Endothelial cell of umbilical vein (primary cell): ENCODE results near the gene ZNF791. TPM values are rescaled to one million over a fixed set of nuclear protein-coding genes. Genes with fewer than 3 reads are reported as not detected.
A peak's percentile ranks its signal among the peaks of the same experiment; 100 is the strongest.
"Not testable (repeated sequence)": the region's sequence is repeated elsewhere in the genome, so short reads cannot be mapped to it uniquely, and the experiment has no call there.

Experiments used
- BruUV-seq: library from RNA; stranded (reverse); fragments of 400-500 nt; replicated peaks from 2 replicates; lab custom pipeline; 2021; lab: Mats Ljungman, UMichigan
- CTCF ChIA-PET: fragments of 300-600, 350-600 bp; sonication (Branson Sonifier 250); formaldehyde crosslinking; loops from one replicate; lab custom pipeline; 2021; ENCODE audit warnings: antibody characterized with exemption, inconsistent platforms; lab: Charles Lee
- POLR2A ChIA-PET: fragments of 300-600, 350-600 bp; sonication (Branson Sonifier 250); formaldehyde crosslinking; loops from one replicate; lab custom pipeline; 2021; ENCODE audit warnings: antibody characterized with exemption, inconsistent platforms; lab: Charles Lee
- DNase-seq: peaks from one replicate; pipeline ENCODE4 v3.0.0-alpha.2; 2011; ENCODE audit warnings: low read depth, low spot score
- FAIRE-seq: peaks from 2 replicates; lab custom pipeline; 2011; peaks lifted over from hg19 to GRCh38; lab: Jason Lieb, UNC
- H2AFZ ChIP-seq: 2 replicates; pipeline ENCODE4 v1.6.0; 2012; ENCODE audit warnings: low read depth, low read length, control low read depth, inconsistent platforms
- H3K27ac ChIP-seq: 2 replicates; pipeline ENCODE4 v1.5.1; 2011; ENCODE audit warnings: low read depth, mild to moderate bottlenecking, control low read depth, low read length, moderate library complexity; ENCODE audit not compliant: insufficient read depth
- H3K27me3 ChIP-seq, 2 experiments: 2 replicates each; pipeline versions ENCODE4 v1.6.0 to v1.6.1; 2011; ENCODE audit warnings: low read length in 2 of 2, mixed read lengths in 1 of 2; ENCODE audit not compliant: control insufficient read depth in 2 of 2, insufficient read depth in 2 of 2
- H3K36me3 ChIP-seq, 2 experiments: 2 replicates in 1 of 2; 3 replicates in 1 of 2; pipeline ENCODE4 v1.5.1; 2011; ENCODE audit warnings: low read length in 2 of 2, mild to moderate bottlenecking in 1 of 2, moderate library complexity in 1 of 2; ENCODE audit not compliant: control insufficient read depth in 2 of 2, insufficient read depth in 2 of 2; ENCODE audit errors: extremely low read depth in 1 of 2
- H3K4me1 ChIP-seq: 3 replicates; pipeline ENCODE4 v1.5.1; 2011; ENCODE audit warnings: mild to moderate bottlenecking, low read length; ENCODE audit not compliant: control insufficient read depth, insufficient read depth; ENCODE audit errors: extremely low read depth
- H3K4me2 ChIP-seq: 2 replicates; pipeline ENCODE4 v1.6.1; 2011; ENCODE audit warnings: low read length, control low read depth, mixed read lengths; ENCODE audit not compliant: insufficient read depth
- H3K4me3 ChIP-seq, 3 experiments: fragments of 200-600 bp in 1 of 3; sonication (generic), shearing (Covaris generic) in 1 of 3; replicated peaks in 1 of 3; 2 replicates each; pipeline ENCODE4 v1.5.1; 2011 to 2016; ENCODE audit warnings: control low read depth in 3 of 3, low read length in 3 of 3, mild to moderate bottlenecking in 2 of 3, inconsistent platforms in 1 of 3, low read depth in 1 of 3, moderate library complexity in 1 of 3; ENCODE audit not compliant: insufficient read depth in 1 of 3
- H3K79me2 ChIP-seq: 2 replicates; pipeline ENCODE4 v1.6.0; 2012; ENCODE audit warnings: low read length, inconsistent platforms; ENCODE audit not compliant: control insufficient read depth, insufficient read depth
- H3K9ac ChIP-seq: replicated peaks from 2 replicates; pipeline ENCODE3; 2011; ENCODE audit warnings: low read length, control low read depth; ENCODE audit not compliant: insufficient read depth; ENCODE audit errors: extremely low read depth
- H3K9me1 ChIP-seq: replicated peaks from 3 replicates; pipeline ENCODE4 v1.6.0; 2011; ENCODE audit warnings: mild to moderate bottlenecking, low read length; ENCODE audit not compliant: control insufficient read depth, insufficient read depth; ENCODE audit errors: extremely low read depth
- H3K9me3 ChIP-seq: replicated peaks from 2 replicates; pipeline ENCODE4 v1.5.1; 2012; ENCODE audit warnings: low read length, inconsistent platforms; ENCODE audit not compliant: control insufficient read depth, insufficient read depth
- H4K20me1 ChIP-seq: replicated peaks from 2 replicates; pipeline ENCODE3; 2011; ENCODE audit warnings: mild to moderate bottlenecking, low read length; ENCODE audit not compliant: control insufficient read depth, insufficient read depth; ENCODE audit errors: extremely low read depth
- CTCF ChIP-seq, 2 donors: IDR thresholded peaks; 1 replicate in 1 of 2; 2 replicates in 1 of 2; pipeline ENCODE4 v1.5.1; 2011; ENCODE audit warnings: low read length in 2 of 2, mild to moderate bottlenecking in 2 of 2, moderate library complexity in 2 of 2, control low read depth in 1 of 2, inconsistent platforms in 1 of 2, low read depth in 1 of 2; ENCODE audit not compliant: insufficient read depth in 1 of 2; ENCODE audit errors: extremely low read depth in 1 of 2
- FOS ChIP-seq: IDR thresholded peaks from 2 replicates; pipeline ENCODE4 v1.6.1; 2011; ENCODE audit warnings: mild to moderate bottlenecking, low read length, moderate library complexity, borderline replicate concordance; ENCODE audit not compliant: insufficient read depth
- POLR2A ChIP-seq: IDR thresholded peaks from 2 replicates; pipeline ENCODE4 v1.6.1; 2012; ENCODE audit warnings: low read depth, mild to moderate bottlenecking, control low read depth, low read length
- POLR2AphosphoS5 ChIP-seq: IDR thresholded peaks from 2 replicates; pipeline ENCODE4 v1.6.1; 2012; ENCODE audit warnings: low read depth, mild to moderate bottlenecking, control low read depth, low read length, moderate library complexity; ENCODE audit not compliant: insufficient read depth
- dilution Hi-C: fragments of 300-500 bp; cut with MboI; formaldehyde crosslinking; loops from one replicate; pipeline ENCODE4 v1.15.0; 2019; ENCODE audit warnings: low sequenced_read_pairs; ENCODE audit not compliant: extremely low pct_ligation_motif_present
- intact Hi-C: fragments of 100-400 bp; cut with micrococcal nuclease; formaldehyde crosslinking; loops from one replicate; pipeline ENCODE4 v1.10.0; 2022
- polyA plus RNA-seq, 4 experiments: library from polyadenylated mRNA; depleted of rRNA in 3 of 4; stranded (reverse) in 3 of 4; unstranded in 1 of 4; fragments of >200 nt; gene quantifications; 2 replicates each; pipeline versions ENCODE4 v1.2.1 to v1.2.3, GENCODE V29; 2011 to 2012; ENCODE audit warnings: missing spikeins in 1 of 4
- total RNA-seq: library from RNA; stranded (reverse); gene quantifications from 2 replicates; pipeline ENCODE4 v1.2.3, GENCODE V29; 2021

The ZNF791 gene
- total and polyA plus RNA-seq, 2 donors (not counting 3 experiments of a cell fraction or from before 2014, with no cell fraction given) = 8.3 to 21.8 TPM

DNA sequence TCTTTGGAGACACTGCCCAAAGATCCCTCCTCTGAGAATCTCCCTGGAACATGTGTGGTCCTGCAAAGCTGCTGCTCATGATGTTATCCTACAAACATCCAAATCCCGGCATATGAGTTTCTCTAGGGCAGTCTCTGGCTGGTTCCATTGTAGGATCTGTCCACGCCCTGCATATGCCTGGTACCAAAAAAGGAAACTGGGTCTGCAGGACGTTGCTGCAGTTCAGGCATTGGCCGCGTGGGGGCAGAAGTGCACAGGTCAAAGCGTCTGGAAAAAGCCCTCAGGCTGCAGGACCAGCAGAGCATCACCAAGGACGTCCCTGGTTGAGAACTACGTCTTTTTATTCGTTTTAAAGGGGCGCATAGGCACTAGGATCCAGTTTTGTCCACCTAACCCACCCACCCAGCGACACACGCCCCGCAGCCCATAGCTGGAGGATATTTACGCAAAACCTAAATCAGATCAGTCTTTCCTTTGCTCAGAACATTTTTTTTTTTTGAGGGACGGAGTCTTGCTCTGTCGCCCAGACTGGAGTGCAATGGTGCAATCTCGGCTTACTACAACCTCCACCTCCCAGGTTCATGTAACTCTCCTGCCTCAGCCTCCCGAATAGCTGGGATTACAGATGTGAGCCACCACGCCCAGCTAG lies 46.6 kb upstream of the ZNF791 start:
- no peaks in the 10 kb centered on the region for H3K9me1 ChIP-seq
- no TSS peak for BruUV-seq
- H3K4me1 ChIP-seq = no peaks in the 10 kb centered on the region
- no peaks in the 10 kb centered on the region for H3K79me2 ChIP-seq
- DNase-seq = peak; percentile 85
- dilution Hi-C loops (no loop called here), intact Hi-C loops (loop anchor here (1.0 kb wide), 2 partner anchors 108 to 193 kb away; no protein-coding TSS in a partner anchor)
- no peaks in the 10 kb centered on the region for H3K36me3 ChIP-seq
- no peaks in the 10 kb centered on the region for H3K9me3 ChIP-seq
- H3K9ac ChIP-seq = no peak overlapping the region
- POLR2A ChIA-PET = interaction anchor here (0.6 kb wide), 1 partner anchor 10 kb away, joined by 3 read pairs; no protein-coding TSS in a partner anchor
- H2AFZ ChIP-seq = peak overlapping the region; percentile 38
- no peaks in the 10 kb centered on the region for H3K27me3 ChIP-seq
- CTCF ChIA-PET = interaction anchor here (1.2 to 2.2 kb wide), 2 partner anchors 108 to 282 kb away, joined by 3 to 13 read pairs; no protein-coding TSS in a partner anchor
- peak; percentile 98 for FAIRE-seq
- H3K27ac ChIP-seq = no peak overlapping the region
- H3K4me3 ChIP-seq = no peak overlapping the region
- H4K20me1 ChIP-seq = no peaks in the 10 kb centered on the region
- H3K4me2 ChIP-seq = no peak overlapping the region
- TF ChIP-seq CTCF (IDR thresholded peaks at IDR 0.05; ENCODE audit: extremely low read depth in 1 of 2, insufficient read depth in 1 of 2, low read depth in 1 of 2, low read length in 2 of 2) = peak; percentile 91 to 98
- no peak for TF ChIP-seq POLR2A
- TF ChIP-seq POLR2AphosphoS5 = no peak
- TF ChIP-seq FOS = no peak

DNA sequence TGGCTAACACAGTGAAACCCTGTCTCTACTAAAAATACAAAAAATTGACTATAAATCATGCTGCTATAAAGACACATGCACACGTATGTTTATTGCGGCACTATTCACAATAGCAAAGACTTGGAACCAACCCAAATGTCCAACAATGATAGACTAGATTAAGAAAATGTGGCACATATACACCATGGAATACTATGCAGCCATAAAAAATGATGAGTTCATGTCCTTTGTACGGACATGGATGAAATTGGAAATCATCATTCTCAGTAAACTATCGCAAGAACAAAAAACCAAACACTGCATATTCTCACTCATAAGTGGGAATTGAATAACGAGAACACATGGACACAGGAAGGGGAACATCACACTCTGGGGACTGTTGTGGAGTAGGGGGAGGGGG lies 44.3 kb upstream of the ZNF791 start:
- DNase-seq, H3K4me2 ChIP-seq, BruUV-seq, H3K27ac ChIP-seq, H3K9ac ChIP-seq, FAIRE-seq, H3K9me1 ChIP-seq, dilution Hi-C loops, H3K27me3 ChIP-seq, intact Hi-C loops, H3K79me2 ChIP-seq, H2AFZ ChIP-seq, H4K20me1 ChIP-seq, H3K9me3 ChIP-seq, H3K4me3 ChIP-seq, H3K4me1 ChIP-seq, H3K36me3 ChIP-seq, POLR2A ChIA-PET: not testable (repeated sequence)
- CTCF ChIA-PET = interaction anchor here (0.7 to 1.2 kb wide), 2 partner anchors 106 to 281 kb away, joined by 3 to 4 read pairs; no protein-coding TSS in a partner anchor
